GM12878 (cell line): Measurements from ENCODE around the gene GTSE1. TPM values are rescaled to one million over a fixed set of nuclear protein-coding genes. Genes with fewer than 3 reads are reported as not detected.

ENCODE experiments used
- ATAC-seq: fragments of 200-7000 bp; cut with Tn5 transposase; 3 replicates; pipeline ENCODE4 v1.9.1; 2020; ENCODE audit warnings: mild to moderate bottlenecking, moderate library complexity
- BruUV-seq: library from RNA; stranded (reverse); fragments of 400-500 nt; replicated peaks from 2 replicates; lab custom pipeline; 2021; lab: Mats Ljungman, UMichigan
- CTCF ChIA-PET: fragments of 300-600 bp; sonication (Branson Sonifier 250); formaldehyde crosslinking; extraction: SDS; loops from one replicate; lab custom pipeline; 2021; ENCODE audit warnings: inconsistent platforms; lab: Yijun Ruan, JAX
- POLR2A ChIA-PET: fragments of 350-600 bp; formaldehyde crosslinking; extraction: SDS; loops from one replicate; lab custom pipeline; 2021; ENCODE audit warnings: inconsistent platforms; lab: Charles Lee
- RAD21 ChIA-PET: fragments of 300-600 bp; sonication (Branson Sonifier 250); formaldehyde crosslinking; loops from one replicate; lab custom pipeline; 2023; ENCODE audit warnings: antibody characterized with exemption; ENCODE audit not compliant: unreplicated experiment; lab: Charles Lee
- SMC1A ChIA-PET: fragments of 300-600 bp; sonication (Branson Sonifier 250); formaldehyde crosslinking; loops from one replicate; lab custom pipeline; 2023; ENCODE audit not compliant: unreplicated experiment, uncharacterized antibody; lab: Charles Lee
- DNase-seq: peaks from one replicate; pipeline ENCODE4 v3.0.0-alpha.2; 2011; ENCODE audit warnings: low read depth, low spot score
- FAIRE-seq: peaks from 3 replicates; lab custom pipeline; 2011; peaks lifted over from hg19 to GRCh38; lab: Jason Lieb, UNC
- H2AFZ ChIP-seq: 2 replicates; pipeline ENCODE4 v1.6.0; 2011; ENCODE audit warnings: low read depth, low read length, control low read depth; ENCODE audit not compliant: control insufficient read depth
- H3K27ac ChIP-seq: 2 replicates; pipeline ENCODE4 v1.5.1; 2011; ENCODE audit warnings: control low read depth; ENCODE audit not compliant: control insufficient read depth, insufficient read depth
- H3K27me3 ChIP-seq, 2 experiments: replicated peaks in 1 of 2; 2 replicates each; pipeline versions ENCODE4 v1.6.0 to v1.6.1; 2011; ENCODE audit warnings: low read length in 1 of 2; ENCODE audit not compliant: control insufficient read depth in 2 of 2, insufficient read depth in 2 of 2
- H3K36me3 ChIP-seq, 2 experiments: 2 replicates each; pipeline ENCODE4 v1.5.1; 2011; ENCODE audit warnings: low read length in 1 of 2; ENCODE audit not compliant: control insufficient read depth in 2 of 2, insufficient read depth in 2 of 2
- H3K4me1 ChIP-seq: 2 replicates; pipeline ENCODE4 v1.6.1; 2011; ENCODE audit warnings: mild to moderate bottlenecking, low read length, moderate library complexity, mixed read lengths; ENCODE audit not compliant: control insufficient read depth, insufficient read depth
- H3K4me2 ChIP-seq: 2 replicates; pipeline ENCODE4 v1.6.0; 2011; ENCODE audit warnings: control low read depth; ENCODE audit not compliant: control insufficient read depth, insufficient read depth
- H3K4me3 ChIP-seq: fragments of 200-600 bp; sonication (generic); 2 replicates; pipeline ENCODE4 v1.5.1; 2016
- H3K79me2 ChIP-seq: 2 replicates; pipeline ENCODE4 v1.6.0; 2011; ENCODE audit warnings: low read length; ENCODE audit not compliant: control insufficient read depth, insufficient read depth
- H3K9ac ChIP-seq: 2 replicates; pipeline ENCODE4 v1.8.0; 2011; ENCODE audit warnings: low read length, control low read depth, mixed read lengths; ENCODE audit not compliant: control insufficient read depth, insufficient read depth
- H3K9me3 ChIP-seq: replicated peaks from 3 replicates; pipeline ENCODE4 v1.5.1; 2011; ENCODE audit warnings: mild to moderate bottlenecking, low read length; ENCODE audit not compliant: control insufficient read depth, insufficient read depth
- H4K20me1 ChIP-seq: 2 replicates; pipeline ENCODE4 v1.6.0; 2011; ENCODE audit not compliant: control insufficient read depth, insufficient read depth
- ATF7 ChIP-seq: fragments of 450-650 bp; IDR thresholded peaks from 2 replicates; pipeline ENCODE4 v1.6.1; 2016; ENCODE audit warnings: low read depth, mild to moderate bottlenecking
- BMI1 ChIP-seq: fragments of 450-650 bp; IDR thresholded peaks from 2 replicates; pipeline ENCODE4 v1.6.1; 2016; ENCODE audit warnings: mild to moderate bottlenecking, moderate library complexity, borderline replicate concordance
- CEBPB ChIP-seq, 2 experiments: fragments of 150-350 bp in 1 of 2; IDR thresholded peaks; 2 replicates each; pipeline ENCODE4 v1.6.1; 2012 to 2014; ENCODE audit warnings: low read depth in 2 of 2, low read length in 2 of 2, borderline replicate concordance in 1 of 2, inconsistent platforms in 1 of 2
- DPF2 ChIP-seq: fragments of 450-650 bp; IDR thresholded peaks from 2 replicates; pipeline ENCODE4 v1.6.1; 2017; ENCODE audit warnings: mild to moderate bottlenecking
- EP300 ChIP-seq, 2 experiments: fragments of 150-350 bp in 1 of 2; IDR thresholded peaks; 2 replicates each; pipeline ENCODE4 v1.6.1; 2011 to 2012; ENCODE audit warnings: low read depth in 2 of 2, low read length in 2 of 2, borderline replicate concordance in 1 of 2, improper control_type of control experiment in 1 of 2, inconsistent platforms in 1 of 2; ENCODE audit not compliant: control insufficient read depth in 1 of 2
- HDAC2 ChIP-seq: fragments of 200-600 bp; sonication (generic); IDR thresholded peaks from 2 replicates; pipeline ENCODE4 v1.6.1; 2017
- IRF4 ChIP-seq: IDR thresholded peaks from 2 replicates; pipeline ENCODE4 v1.6.1; 2011; ENCODE audit warnings: low read depth, low read length
- MYC ChIP-seq: IDR thresholded peaks from 2 replicates; pipeline ENCODE4 v1.6.1; 2011; ENCODE audit warnings: mild to moderate bottlenecking, low read length, moderate library complexity, inconsistent platforms; ENCODE audit not compliant: insufficient read depth, insufficient replicate concordance, insufficient read length, severe bottlenecking
- NFXL1 ChIP-seq: fragments of 450-650 bp; IDR thresholded peaks from 2 replicates; pipeline ENCODE4 v1.6.1; 2017; ENCODE audit warnings: antibody characterized with exemption, mild to moderate bottlenecking, borderline replicate concordance
- RB1 ChIP-seq: fragments of 450-650 bp; formaldehyde crosslinking; IDR thresholded peaks from 2 replicates; pipeline ENCODE4 v1.6.1; 2017; ENCODE audit warnings: mild to moderate bottlenecking, borderline replicate concordance
- SMARCA5 ChIP-seq: fragments of 450-650 bp; IDR thresholded peaks from 2 replicates; pipeline ENCODE4 v1.6.1; 2017; ENCODE audit warnings: mild to moderate bottlenecking
- ZNF274 ChIP-seq: IDR thresholded peaks from one replicate; pipeline ENCODE4 v1.8.0; 2011; ENCODE audit not compliant: insufficient read length, insufficient read depth
- ZNF622 ChIP-seq: fragments of 450-650 bp; IDR thresholded peaks from 2 replicates; pipeline ENCODE4 v1.6.1; 2017; ENCODE audit warnings: mild to moderate bottlenecking, inconsistent platforms
- ZZZ3 ChIP-seq: IDR thresholded peaks from 2 replicates; pipeline ENCODE4 v1.6.1; 2011; ENCODE audit warnings: low read depth; ENCODE audit not compliant: control insufficient read depth, insufficient read length
- WGBS: methylation state at CpG from one replicate; pipeline ENCODE4 v1.1.6; 2016; ENCODE audit warnings: low lambda C conversion rate; ENCODE audit not compliant: insufficient replicate concordance, insufficient coverage; ENCODE audit errors: missing lambda C conversion rate; 5-methylcytosine and 5-hydroxymethylcytosine counted together
- in situ Hi-C: fragments of 300-500 bp; cut with MboI; formaldehyde crosslinking; loops from 9 replicates; pipeline ENCODE4 v1.14.3; 2018; ENCODE audit warnings: mixed read lengths
- intact Hi-C: fragments of 100-400 bp; cut with micrococcal nuclease; formaldehyde crosslinking; loops from one replicate; pipeline ENCODE4 v1.14.2; 2022; ENCODE audit not compliant: unreplicated experiment
- polyA plus RNA-seq, 11 experiments: library from polyadenylated mRNA; depleted of rRNA in 4 of 11; unstranded in 6 of 11; stranded (reverse) in 5 of 11; fragments of >200 nt; fragmentation: Nextera tagmentation in 4 of 11; fragmentation: Illumina TruSeq in 1 of 11; extraction: Ambion mirVana in 4 of 11; extraction: Trizol in 1 of 11; gene quantifications; 1 replicate in 1 of 11; 2 replicates in 10 of 11; pipeline versions ENCODE4 v1.2.1 to v1.2.3, GENCODE V29; 2011 to 2016; ENCODE audit warnings: inconsistent platforms in 2 of 11, missing spikeins in 2 of 11, low read depth in 1 of 11
- total RNA-seq, 4 experiments: library from RNA; depleted of rRNA in 3 of 4; stranded (reverse); fragments of >200 nt in 3 of 4; fragmentation: Illumina TruSeq in 1 of 4; extraction: Trizol in 1 of 4; gene quantifications; 2 replicates each; pipeline versions ENCODE4 v1.2.1 to v1.2.3, GENCODE V29; 2013 to 2021
- TF ChIP-seq, protein P1 (sequence below): fragments of 450-650 bp; IDR thresholded peaks from 2 replicates; pipeline ENCODE4 v1.6.1; 2017; ENCODE audit warnings: mild to moderate bottlenecking, low read depth, inconsistent platforms; ENCODE audit not compliant: poor library complexity, severe bottlenecking
- TF ChIP-seq, protein P2 (sequence below): fragments of 450-650 bp; IDR thresholded peaks from 2 replicates; pipeline ENCODE4 v1.6.1; 2017; ENCODE audit warnings: borderline replicate concordance
- TF ChIP-seq, protein P3 (sequence below): IDR thresholded peaks from 2 replicates; pipeline ENCODE4 v1.6.1; 2011; ENCODE audit warnings: mild to moderate bottlenecking, low read depth, low read length, moderate library complexity; ENCODE audit not compliant: insufficient replicate concordance
- TF ChIP-seq, protein P4 (sequence below): fragments of 450-650 bp; IDR thresholded peaks from 2 replicates; pipeline ENCODE4 v1.6.1; 2016; ENCODE audit warnings: mild to moderate bottlenecking

Gene GTSE1
- total and polyA plus RNA-seq, 10 of the 15 experiments (the other 5 are each of a cell fraction or from before 2014, with no cell fraction given): 6.6 to 46.2 (median 32.3) TPM

DNA sequence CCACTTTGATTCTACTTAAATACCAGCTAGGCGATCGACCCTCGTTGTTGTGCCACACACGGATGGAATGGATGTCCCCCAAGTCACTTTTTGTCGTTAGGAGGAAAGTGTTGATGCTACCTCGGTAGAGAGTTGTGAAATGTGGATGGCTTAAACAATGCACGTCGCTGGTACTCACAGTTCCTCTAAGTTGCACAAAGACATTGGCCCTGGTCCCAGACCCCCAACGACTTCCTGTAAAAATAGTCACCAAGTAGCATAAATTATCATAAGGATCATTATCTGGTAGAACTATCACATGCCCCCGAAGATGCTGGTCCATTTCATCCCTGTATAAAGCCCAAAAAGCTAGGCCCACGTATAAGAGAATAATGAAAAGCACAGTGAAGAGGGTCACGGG lies 37.3 kb upstream of the GTSE1 start:
- 18% methylated on average over 12 of the region's 12 CpGs for WGBS
- H3K9me3 ChIP-seq: no peaks in the 10 kb centered on the region; the same call in 1 of the 3 replicates
- CTCF ChIA-PET: no interaction called here
- DNase-seq (no peak), FAIRE-seq (no peak), ATAC-seq (no peak)
- H3K36me3 ChIP-seq: no peaks in the 10 kb centered on the region
- H3K4me2 ChIP-seq: no peak overlapping the region
- H3K27ac ChIP-seq: no peak overlapping the region
- H3K4me1 ChIP-seq: no peaks in the 10 kb centered on the region
- no peak overlapping the region for H3K4me3 ChIP-seq
- RAD21 ChIA-PET: no interaction called here
- no peak overlapping the region for H2AFZ ChIP-seq
- in situ Hi-C loops (no loop called here), intact Hi-C loops (no loop called here)
- peaks cover 3 to 5% of the 10 kb centered on the region in 2 experiments for H3K27me3 ChIP-seq
- H3K9ac ChIP-seq: no peak overlapping the region
- POLR2A ChIA-PET: no interaction called here
- H3K79me2 ChIP-seq: no peaks in the 10 kb centered on the region
- SMC1A ChIA-PET: no interaction called here
- BruUV-seq: no TSS peak
- H4K20me1 ChIP-seq: no peaks in the 10 kb centered on the region
- TF ChIP-seq RB1: no peak
- no peak for TF ChIP-seq ZNF622
- TF ChIP-seq BMI1: no peak
- TF ChIP-seq, protein P1, sequence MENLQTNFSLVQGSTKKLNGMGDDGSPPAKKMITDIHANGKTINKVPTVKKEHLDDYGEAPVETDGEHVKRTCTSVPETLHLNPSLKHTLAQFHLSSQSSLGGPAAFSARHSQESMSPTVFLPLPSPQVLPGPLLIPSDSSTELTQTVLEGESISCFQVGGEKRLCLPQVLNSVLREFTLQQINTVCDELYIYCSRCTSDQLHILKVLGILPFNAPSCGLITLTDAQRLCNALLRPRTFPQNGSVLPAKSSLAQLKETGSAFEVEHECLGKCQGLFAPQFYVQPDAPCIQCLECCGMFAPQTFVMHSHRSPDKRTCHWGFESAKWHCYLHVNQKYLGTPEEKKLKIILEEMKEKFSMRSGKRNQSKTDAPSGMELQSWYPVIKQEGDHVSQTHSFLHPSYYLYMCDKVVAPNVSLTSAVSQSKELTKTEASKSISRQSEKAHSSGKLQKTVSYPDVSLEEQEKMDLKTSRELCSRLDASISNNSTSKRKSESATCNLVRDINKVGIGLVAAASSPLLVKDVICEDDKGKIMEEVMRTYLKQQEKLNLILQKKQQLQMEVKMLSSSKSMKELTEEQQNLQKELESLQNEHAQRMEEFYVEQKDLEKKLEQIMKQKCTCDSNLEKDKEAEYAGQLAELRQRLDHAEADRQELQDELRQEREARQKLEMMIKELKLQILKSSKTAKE: no peak
- TF ChIP-seq SMARCA5: no peak
- no peak for TF ChIP-seq HDAC2
- TF ChIP-seq ZNF274: no peak
- no peak for TF ChIP-seq CEBPB (IDR thresholded peaks at IDR 0.05; ENCODE audit: borderline replicate concordance in 1 of 2, low read depth in 2 of 2, low read length in 2 of 2)
- no peak for TF ChIP-seq ZZZ3
- TF ChIP-seq, protein P2, sequence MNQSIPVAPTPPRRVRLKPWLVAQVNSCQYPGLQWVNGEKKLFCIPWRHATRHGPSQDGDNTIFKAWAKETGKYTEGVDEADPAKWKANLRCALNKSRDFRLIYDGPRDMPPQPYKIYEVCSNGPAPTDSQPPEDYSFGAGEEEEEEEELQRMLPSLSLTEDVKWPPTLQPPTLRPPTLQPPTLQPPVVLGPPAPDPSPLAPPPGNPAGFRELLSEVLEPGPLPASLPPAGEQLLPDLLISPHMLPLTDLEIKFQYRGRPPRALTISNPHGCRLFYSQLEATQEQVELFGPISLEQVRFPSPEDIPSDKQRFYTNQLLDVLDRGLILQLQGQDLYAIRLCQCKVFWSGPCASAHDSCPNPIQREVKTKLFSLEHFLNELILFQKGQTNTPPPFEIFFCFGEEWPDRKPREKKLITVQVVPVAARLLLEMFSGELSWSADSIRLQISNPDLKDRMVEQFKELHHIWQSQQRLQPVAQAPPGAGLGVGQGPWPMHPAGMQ: no peak
- TF ChIP-seq MYC: no peak
- TF ChIP-seq, protein P3, sequence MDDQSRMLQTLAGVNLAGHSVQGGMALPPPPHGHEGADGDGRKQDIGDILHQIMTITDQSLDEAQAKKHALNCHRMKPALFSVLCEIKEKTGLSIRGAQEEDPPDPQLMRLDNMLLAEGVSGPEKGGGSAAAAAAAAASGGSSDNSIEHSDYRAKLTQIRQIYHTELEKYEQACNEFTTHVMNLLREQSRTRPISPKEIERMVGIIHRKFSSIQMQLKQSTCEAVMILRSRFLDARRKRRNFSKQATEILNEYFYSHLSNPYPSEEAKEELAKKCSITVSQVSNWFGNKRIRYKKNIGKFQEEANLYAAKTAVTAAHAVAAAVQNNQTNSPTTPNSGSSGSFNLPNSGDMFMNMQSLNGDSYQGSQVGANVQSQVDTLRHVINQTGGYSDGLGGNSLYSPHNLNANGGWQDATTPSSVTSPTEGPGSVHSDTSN: no peak
- no peak for TF ChIP-seq EP300 (IDR thresholded peaks at IDR 0.05; ENCODE audit: borderline replicate concordance in 1 of 2, control insufficient read depth in 1 of 2, low read depth in 2 of 2, low read length in 2 of 2)
- TF ChIP-seq NFXL1: no peak
- no peak for TF ChIP-seq IRF4
- TF ChIP-seq ATF7: no peak
- no peak for TF ChIP-seq DPF2
- TF ChIP-seq, protein P4, sequence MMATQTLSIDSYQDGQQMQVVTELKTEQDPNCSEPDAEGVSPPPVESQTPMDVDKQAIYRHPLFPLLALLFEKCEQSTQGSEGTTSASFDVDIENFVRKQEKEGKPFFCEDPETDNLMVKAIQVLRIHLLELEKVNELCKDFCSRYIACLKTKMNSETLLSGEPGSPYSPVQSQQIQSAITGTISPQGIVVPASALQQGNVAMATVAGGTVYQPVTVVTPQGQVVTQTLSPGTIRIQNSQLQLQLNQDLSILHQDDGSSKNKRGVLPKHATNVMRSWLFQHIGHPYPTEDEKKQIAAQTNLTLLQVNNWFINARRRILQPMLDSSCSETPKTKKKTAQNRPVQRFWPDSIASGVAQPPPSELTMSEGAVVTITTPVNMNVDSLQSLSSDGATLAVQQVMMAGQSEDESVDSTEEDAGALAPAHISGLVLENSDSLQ: no peak
